ENCODE data around the gene PAQR3.
A peak's percentile ranks its signal among the peaks of the same experiment; 100 is the strongest.

The PAQR3 gene

GRCh38 chr4:78938868-78939666 lies at the start of gene PAQR3:
Gene PAQR3 (minus strand): TSS chr4:78939438. CDS start chr4:78939224, 214 bp downstream.
- peak; percentile 79 for DNase-seq (ENCODE audit: low spot score)

DNA sequence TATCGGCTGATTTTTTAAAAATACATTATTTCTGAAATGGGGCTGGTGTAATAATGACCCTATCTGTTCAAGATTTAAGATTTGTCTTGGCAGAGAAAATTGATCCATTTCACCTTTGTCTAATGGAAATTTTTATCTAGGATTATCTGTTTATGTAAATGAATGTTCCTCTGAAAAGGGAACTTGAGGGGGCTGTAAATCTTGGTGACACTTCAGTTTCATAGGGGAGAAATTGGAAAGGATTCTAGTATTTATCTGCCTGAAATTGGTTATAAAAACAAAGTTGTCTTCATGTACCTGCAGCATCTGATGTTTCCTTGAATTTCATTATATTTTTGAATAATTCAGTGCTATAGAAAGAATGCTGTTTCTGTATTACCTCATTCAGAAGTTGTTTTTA lies 48.4 kb upstream of the PAQR3 start:
- DNase-seq (ENCODE audit: low spot score), result no peak

GRCh38 chr4:78984593-78984992 lies 45.4 kb upstream of the PAQR3 start:
- no peak for DNase-seq (ENCODE audit: low spot score)

DNA sequence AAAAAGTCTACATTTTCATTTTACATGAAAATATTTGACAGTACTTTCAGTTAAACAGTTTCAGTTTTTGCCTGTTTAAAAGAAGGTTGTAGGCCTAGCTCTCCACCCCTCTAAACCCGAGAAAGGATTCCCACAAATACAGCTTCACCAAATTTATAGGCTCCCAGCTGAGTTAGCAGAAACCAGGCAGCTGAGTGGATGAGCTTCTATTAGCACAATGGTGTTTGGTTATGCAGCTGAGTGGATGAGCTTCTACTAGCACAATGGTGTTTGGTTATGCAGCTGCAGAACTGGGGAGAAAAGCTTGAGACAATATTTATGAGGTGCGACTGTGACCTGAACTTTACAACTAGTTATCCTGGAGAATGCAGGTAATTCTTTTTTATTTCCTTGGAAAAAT lies 36.6 kb upstream of the PAQR3 start:
- DNase-seq (ENCODE audit: low spot score), result no peak

- no peak for DNase-seq (ENCODE audit: low spot score)
Observed at GRCh38 chr4:78971776-78972175, 32.5 kb upstream of the PAQR3 start.

DNA sequence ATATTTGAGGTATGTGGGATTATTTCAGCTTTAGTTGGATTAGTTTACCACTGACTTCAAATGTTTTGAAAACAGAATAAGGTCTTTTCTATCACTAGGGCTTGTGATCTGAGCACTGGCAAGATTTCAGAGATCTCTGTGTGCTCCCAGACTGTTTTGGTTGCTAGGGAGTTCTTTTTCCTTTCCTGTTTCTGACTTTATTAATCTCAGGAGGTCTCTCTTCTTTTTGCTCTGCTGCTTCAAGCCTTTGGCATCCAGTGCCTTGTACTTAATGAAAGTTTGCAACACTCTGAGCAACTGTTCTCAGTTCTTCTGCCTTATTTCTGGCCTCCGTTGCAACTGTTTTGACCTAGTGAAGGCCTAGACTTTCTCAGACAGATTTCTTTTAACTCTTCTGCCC lies 32.1 kb upstream of the PAQR3 start:
- no peak for DNase-seq (ENCODE audit: low spot score)

DNA sequence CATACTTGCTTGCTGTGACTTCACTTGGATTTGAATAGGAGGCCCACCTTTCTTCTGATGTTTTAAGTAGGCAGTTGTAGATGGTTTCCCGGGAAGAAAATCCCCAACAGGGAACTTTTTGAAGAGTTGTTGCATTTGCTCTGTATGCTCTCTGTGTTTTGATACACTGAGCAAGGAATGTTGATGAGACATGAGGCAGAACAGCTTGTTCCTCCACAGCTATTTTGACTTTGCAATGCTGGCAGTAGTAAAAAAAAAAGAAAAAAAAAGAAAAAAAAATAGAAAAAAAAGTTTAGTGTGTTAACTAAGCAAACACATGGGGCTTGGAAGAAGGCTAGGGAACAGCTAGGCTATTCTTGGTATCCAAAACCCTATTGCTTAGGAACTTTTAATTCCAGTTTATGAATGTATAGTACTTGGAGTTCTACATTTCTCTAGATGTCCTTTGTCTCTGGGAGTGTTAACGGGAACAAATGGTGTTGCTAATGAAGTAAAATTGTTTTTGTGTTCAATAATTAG lies 23.4 kb upstream of the PAQR3 start:
- DNase-seq (ENCODE audit: low spot score), result no peak

DNA sequence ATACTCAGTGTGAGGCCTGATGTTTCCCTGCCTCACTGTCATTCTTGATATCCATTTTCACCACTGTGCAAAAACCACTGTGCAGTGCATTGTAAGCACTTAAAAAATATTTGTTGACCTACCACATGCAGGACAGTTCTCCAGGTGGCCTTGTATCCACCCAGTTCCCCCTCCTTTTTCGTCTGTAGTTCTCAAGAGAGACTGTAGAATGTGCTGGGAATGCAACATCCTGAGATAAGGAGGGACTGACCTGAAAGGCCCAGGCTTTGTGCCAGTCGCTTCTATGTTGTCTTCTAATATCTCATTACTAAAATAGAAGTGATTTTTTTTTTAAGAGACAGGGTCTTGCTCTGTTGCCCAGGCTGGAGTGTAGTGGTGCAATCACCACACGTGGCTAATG lies 21.7 kb upstream of the PAQR3 start:
- DNase-seq (ENCODE audit: low spot score), result no peak

- no peak for DNase-seq (ENCODE audit: low spot score)
Observed at GRCh38 chr4:78956975-78957374, 17.7 kb upstream of the PAQR3 start.

DNA sequence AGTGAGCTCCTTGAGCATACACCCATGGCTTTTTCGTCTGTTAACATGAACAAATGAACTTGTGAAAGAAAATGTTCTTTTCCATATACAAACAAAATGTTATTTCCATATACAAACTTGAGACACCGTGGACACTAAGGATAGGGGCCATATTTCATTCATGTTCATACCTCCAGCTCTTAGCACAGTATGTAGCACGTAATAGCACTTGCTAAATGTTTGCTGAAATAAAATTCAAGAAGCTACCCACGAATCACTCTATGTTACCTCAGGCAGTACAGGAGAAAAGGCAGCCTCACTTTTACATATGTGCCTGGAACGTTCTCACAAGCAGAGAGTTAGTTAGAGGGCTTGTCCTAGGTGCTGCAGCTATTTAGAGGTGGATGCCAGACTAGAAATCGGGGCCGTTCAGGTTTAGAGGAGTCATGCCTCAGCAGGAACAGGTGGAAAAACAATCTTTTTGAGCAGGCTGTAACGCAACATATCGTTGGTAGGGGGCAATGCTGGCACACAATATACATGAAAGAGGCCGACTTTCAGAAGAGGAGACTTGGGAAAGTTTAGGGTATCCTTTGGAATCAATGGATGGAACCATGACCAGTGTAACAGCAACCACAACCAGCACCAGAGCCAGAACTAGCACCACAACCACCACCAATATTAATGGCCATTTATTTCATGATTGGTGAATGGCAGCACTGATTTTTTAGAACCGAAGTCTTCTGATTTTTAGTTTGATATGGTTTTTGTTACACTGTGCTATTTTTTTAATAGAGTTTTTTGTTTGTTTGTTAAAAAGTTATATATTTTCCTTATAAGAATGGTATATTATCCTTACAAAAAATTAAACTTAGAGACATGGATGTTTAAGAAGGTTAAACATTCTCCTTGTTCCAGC lies 14.8 kb upstream of the PAQR3 start:
- DNase-seq (ENCODE audit: low spot score), result no peak

- DNase-seq (ENCODE audit: low spot score), result no peak
Observed at GRCh38 chr4:78953231-78953630, 14.0 kb upstream of the PAQR3 start.

- DNase-seq (ENCODE audit: low spot score), result peak; percentile 13
Observed at GRCh38 chr4:78951862-78952472, 12.7 kb upstream of the PAQR3 start.

- DNase-seq (ENCODE audit: low spot score), result no peak
Observed at GRCh38 chr4:78949735-78950134, 10.5 kb upstream of the PAQR3 start.

GRCh38 chr4:78945651-78946179 lies 6.5 kb upstream of the PAQR3 start:
- DNase-seq (ENCODE audit: low spot score), result no peak

GRCh38 chr4:78944381-78944780 lies 5.1 kb upstream of the PAQR3 start:
- DNase-seq (ENCODE audit: low spot score), result no peak

DNA sequence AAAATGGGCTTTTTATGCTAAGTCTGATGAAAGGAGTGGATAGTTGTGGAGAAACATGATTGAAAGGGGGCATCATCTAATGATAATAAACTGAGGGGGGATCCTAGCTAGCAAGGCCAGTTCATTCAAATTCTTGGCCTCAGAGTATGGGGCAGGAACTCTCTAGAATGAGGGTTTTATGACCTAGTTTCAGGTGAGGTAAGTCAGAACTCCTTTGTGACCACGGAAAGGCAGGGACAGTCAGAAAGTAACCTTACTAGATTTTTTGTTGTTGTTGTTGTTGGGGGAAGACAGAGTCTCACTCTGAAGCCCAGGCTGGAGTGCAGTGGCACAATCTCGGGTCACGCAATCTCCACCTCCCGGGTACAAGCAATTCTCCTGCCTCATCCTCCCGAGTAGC lies 1.5 kb upstream of the PAQR3 start:
- DNase-seq (ENCODE audit: low spot score), result no peak

DNA sequence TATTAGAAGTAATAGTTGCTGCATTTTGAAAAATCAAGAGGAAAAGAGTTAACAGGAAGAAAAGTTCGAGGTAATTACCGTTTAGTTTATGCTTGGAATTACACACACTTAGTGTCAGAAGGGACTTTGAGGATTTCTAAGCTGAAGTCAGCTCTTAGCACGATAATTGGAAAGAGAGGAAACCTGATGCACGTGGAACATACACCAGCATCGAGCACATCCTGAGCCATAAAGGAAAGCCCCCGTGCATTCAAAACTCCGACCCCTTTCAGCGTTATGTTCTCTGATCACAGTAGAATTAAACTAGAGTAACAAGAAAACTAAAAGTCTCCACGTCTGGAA lies 400 bp upstream of the PAQR3 start:
- no peak for DNase-seq (ENCODE audit: low spot score)

GRCh38 chr4:78938474-78938867 lies 767 bp downstream of the PAQR3 start:
- no peak for DNase-seq (ENCODE audit: low spot score)

DNA sequence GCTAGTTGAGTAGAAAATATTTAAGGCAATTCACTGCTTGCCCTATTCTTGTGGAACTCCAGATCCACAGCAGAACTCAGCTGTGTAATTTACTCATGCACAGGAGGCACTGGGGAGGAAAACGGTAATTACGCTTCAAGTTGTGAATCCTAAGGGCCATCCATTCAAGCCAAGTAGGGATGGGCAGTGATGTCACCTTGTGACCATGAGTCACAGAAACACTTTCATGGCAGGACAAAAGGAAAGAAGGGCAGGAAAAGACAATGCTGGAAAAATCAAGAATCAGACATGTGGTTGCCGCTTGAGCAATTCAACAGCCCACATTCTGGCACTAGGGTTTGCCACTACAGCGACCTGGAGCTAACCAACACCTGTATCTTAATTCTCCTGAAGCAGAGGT lies 1.4 kb downstream of the PAQR3 start:
- DNase-seq (ENCODE audit: low spot score), result no peak

DNA sequence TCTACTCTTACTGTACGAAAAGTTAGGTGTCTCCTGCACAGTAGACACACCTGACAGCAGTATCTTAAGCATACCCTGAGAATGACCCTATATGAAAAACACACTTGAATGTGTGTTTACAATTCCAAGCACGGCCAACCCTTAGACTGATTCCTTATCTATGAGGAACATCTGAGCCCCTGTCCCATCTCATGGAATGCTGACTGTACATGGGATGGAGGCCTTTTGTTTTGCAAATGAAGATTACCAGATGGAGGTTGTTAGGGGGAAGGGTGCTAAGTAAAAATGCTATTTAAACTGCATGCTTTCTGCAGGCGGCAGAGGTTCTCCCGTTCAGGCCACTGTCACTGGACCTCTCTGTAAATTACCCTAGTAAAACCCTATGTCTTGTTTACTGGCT lies 2.2 kb downstream of the PAQR3 start:
- no peak for DNase-seq (ENCODE audit: low spot score)

DNA sequence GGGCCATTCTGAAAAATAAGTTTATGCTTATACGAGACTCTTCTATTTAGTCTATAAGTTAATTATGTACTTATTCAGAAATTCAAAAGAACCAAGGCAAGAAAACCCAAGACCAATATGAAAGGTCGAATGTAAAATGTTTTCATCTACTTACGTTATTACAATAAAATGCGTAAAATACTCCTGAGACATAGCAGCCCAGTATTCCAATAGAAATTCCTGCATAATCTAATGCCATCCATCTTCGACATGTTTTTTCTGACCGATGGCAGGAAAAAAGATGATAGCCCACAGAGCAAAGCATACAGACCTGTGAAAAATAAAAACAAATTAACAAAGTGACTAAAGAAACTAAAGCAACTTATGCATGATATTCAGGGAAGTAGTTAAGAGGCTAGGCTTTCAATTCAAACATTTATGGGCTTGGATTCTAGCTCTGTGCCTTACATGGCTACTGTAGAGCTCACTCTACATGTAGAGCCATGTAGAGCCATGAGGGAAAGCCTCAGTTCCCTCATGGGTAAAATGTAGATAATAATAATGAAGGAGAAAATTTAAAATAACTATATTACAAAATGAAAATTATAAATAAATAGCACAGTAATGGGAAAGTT lies 9.1 kb downstream of the PAQR3 start:
- DNase-seq (ENCODE audit: low spot score), result no peak

GRCh38 chr4:78928835-78929234 lies 10.4 kb downstream of the PAQR3 start:
- DNase-seq (ENCODE audit: low spot score), result no peak
